H9 (cell line): Measurements from ENCODE around the gene WNT9A. TPM values are rescaled to one million over a fixed set of nuclear protein-coding genes. Genes with fewer than 3 reads are reported as not detected.

Source experiments
- DNase-seq: peaks from one replicate; pipeline ENCODE4 v3.0.0-alpha.2; 2017
- H2AFZ ChIP-seq: one replicate; pipeline ENCODE4 v1.6.1; 2013; ENCODE audit warnings: mild to moderate bottlenecking, low read length, control low read depth, moderate library complexity
- H2AK5ac ChIP-seq: 2 replicates; pipeline ENCODE4 v1.6.1; 2013; ENCODE audit warnings: low read length, control low read depth, mixed read lengths; ENCODE audit not compliant: insufficient read length
- H2BK120ac ChIP-seq: one replicate; pipeline ENCODE4 v1.6.1; 2013; ENCODE audit warnings: low read depth, mild to moderate bottlenecking, low read length, control low read depth, inconsistent platforms; ENCODE audit not compliant: poor library complexity, severe bottlenecking
- H2BK12ac ChIP-seq: 2 replicates; pipeline ENCODE4 v1.6.1; 2013; ENCODE audit warnings: low read length, control low read depth, mixed read lengths, low read depth; ENCODE audit not compliant: insufficient read length
- H2BK15ac ChIP-seq: 2 replicates; pipeline ENCODE4 v1.6.1; 2013; ENCODE audit warnings: low read depth, low read length, control low read depth
- H2BK20ac ChIP-seq: one replicate; pipeline ENCODE4 v1.6.1; 2013; ENCODE audit warnings: low read depth, mild to moderate bottlenecking, low read length, control low read depth, inconsistent platforms; ENCODE audit not compliant: poor library complexity, severe bottlenecking
- H2BK5ac ChIP-seq: 2 replicates; pipeline ENCODE4 v1.6.1; 2013; ENCODE audit warnings: low read length, control low read depth, mixed read lengths; ENCODE audit not compliant: insufficient read length
- H3K14ac ChIP-seq: 2 replicates; pipeline ENCODE4 v1.6.1; 2013; ENCODE audit warnings: low read length, control low read depth; ENCODE audit not compliant: insufficient read depth
- H3K18ac ChIP-seq: 2 replicates; pipeline ENCODE4 v1.6.1; 2013; ENCODE audit warnings: low read depth, mild to moderate bottlenecking, mixed read lengths, low read length, control low read depth; ENCODE audit not compliant: insufficient read length
- H3K23ac ChIP-seq: 2 replicates; pipeline ENCODE4 v1.6.1; 2013; ENCODE audit warnings: low read length, control low read depth, mixed read lengths, low read depth; ENCODE audit not compliant: insufficient read length
- H3K23me2 ChIP-seq: 2 replicates; pipeline ENCODE4 v1.6.1; 2013; ENCODE audit warnings: low read depth, mild to moderate bottlenecking, mixed read lengths, low read length, control low read depth; ENCODE audit not compliant: insufficient read length, poor library complexity, severe bottlenecking
- H3K27ac ChIP-seq: 2 replicates; pipeline ENCODE4 v1.5.1; 2013; ENCODE audit warnings: low read length, control low read depth, mixed read lengths, low read depth; ENCODE audit not compliant: insufficient read length
- H3K27me3 ChIP-seq: 2 replicates; pipeline ENCODE4 v1.6.1; 2013; ENCODE audit warnings: low read length, control low read depth, inconsistent platforms; ENCODE audit not compliant: insufficient read depth
- H3K4ac ChIP-seq: 2 replicates; pipeline ENCODE4 v1.6.1; 2013; ENCODE audit warnings: low read depth, mild to moderate bottlenecking, control low read depth, inconsistent platforms, low read length, moderate library complexity
- H3K4me1 ChIP-seq: 2 replicates; pipeline ENCODE4 v1.6.1; 2013; ENCODE audit warnings: low read length, control low read depth, inconsistent platforms; ENCODE audit not compliant: insufficient read depth
- H3K4me2 ChIP-seq: 2 replicates; pipeline ENCODE4 v1.6.1; 2013; ENCODE audit warnings: low read length, control low read depth, mixed read lengths; ENCODE audit not compliant: insufficient read length, insufficient read depth
- H3K56ac ChIP-seq: 2 replicates; pipeline ENCODE4 v1.6.1; 2013; ENCODE audit warnings: low read depth, mild to moderate bottlenecking, mixed read lengths, low read length, control low read depth; ENCODE audit not compliant: insufficient read length
- H3K79me1 ChIP-seq: 2 replicates; pipeline ENCODE4 v1.6.1; 2013; ENCODE audit warnings: low read depth, mild to moderate bottlenecking, moderate library complexity, low read length, control low read depth, inconsistent platforms; ENCODE audit not compliant: insufficient read depth, poor library complexity, severe bottlenecking
- H3K79me2 ChIP-seq: 2 replicates; pipeline ENCODE4 v1.6.1; 2013; ENCODE audit warnings: low read length, control low read depth, inconsistent platforms; ENCODE audit not compliant: insufficient read depth
- H3K9ac ChIP-seq: 2 replicates; pipeline ENCODE4 v1.6.1; 2013; ENCODE audit warnings: low read length, control low read depth, mixed read lengths; ENCODE audit not compliant: insufficient read length; ENCODE audit errors: extremely low read depth
- H3K9me3 ChIP-seq: one replicate; pipeline ENCODE4 v1.6.1; 2013; ENCODE audit warnings: low read depth, low read length, inconsistent platforms; ENCODE audit not compliant: control insufficient read depth
- H3T11ph ChIP-seq: one replicate; pipeline ENCODE4 v1.6.1; 2013; ENCODE audit warnings: mild to moderate bottlenecking, low read length, control low read depth, inconsistent platforms
- H4K20me1 ChIP-seq: one replicate; pipeline ENCODE4 v1.6.1; 2013; ENCODE audit not compliant: control insufficient read depth, insufficient read length, insufficient read depth
- H4K5ac ChIP-seq: 2 replicates; pipeline ENCODE4 v1.6.1; 2013; ENCODE audit warnings: low read depth, mild to moderate bottlenecking, mixed read lengths, low read length, control low read depth; ENCODE audit not compliant: insufficient read length
- H4K8ac ChIP-seq: replicated peaks from 2 replicates; pipeline ENCODE4 v1.6.1; 2013; ENCODE audit warnings: low read length, control low read depth, mixed read lengths, low read depth; ENCODE audit not compliant: insufficient read length
- H4K91ac ChIP-seq: 2 replicates; pipeline ENCODE4 v1.6.1; 2013; ENCODE audit warnings: low read depth, mild to moderate bottlenecking, moderate library complexity, mixed read lengths, low read length, control low read depth; ENCODE audit not compliant: insufficient read length
- H3K27ac Mint-ChIP-seq, 3 experiments: 2 replicates in 2 of 3; 3 replicates in 1 of 3; pipeline ENCODE4 v1.8.0; 2020 to 2021; ENCODE audit warnings: mixed read lengths in 3 of 3, mild to moderate bottlenecking in 1 of 3, moderate library complexity in 1 of 3
- H3K27me3 Mint-ChIP-seq: 2 replicates; pipeline ENCODE4 v1.8.0; 2021; ENCODE audit warnings: low read depth, mild to moderate bottlenecking, moderate library complexity, mixed read lengths
- H3K36me3 Mint-ChIP-seq, 3 experiments: 2 replicates in 2 of 3; 3 replicates in 1 of 3; pipeline ENCODE4 v1.8.0; 2020 to 2021; ENCODE audit warnings: low read depth in 3 of 3, mixed read lengths in 3 of 3; ENCODE audit not compliant: insufficient read depth in 1 of 3
- H3K4me1 Mint-ChIP-seq, 2 experiments: 2 replicates each; pipeline ENCODE4 v1.8.0; 2020; ENCODE audit warnings: mixed read lengths in 2 of 2
- H3K4me3 Mint-ChIP-seq, 2 experiments: 2 replicates in 1 of 2; 3 replicates in 1 of 2; pipeline ENCODE4 v1.8.0; 2020 to 2021; ENCODE audit warnings: mild to moderate bottlenecking in 2 of 2, mixed read lengths in 2 of 2, moderate library complexity in 1 of 2
- H3K9me3 Mint-ChIP-seq, 2 experiments: 2 replicates in 1 of 2; 3 replicates in 1 of 2; pipeline ENCODE4 v1.8.0; 2020; ENCODE audit warnings: mild to moderate bottlenecking in 2 of 2, mixed read lengths in 2 of 2, moderate library complexity in 1 of 2
- CTCF ChIP-seq: fragments of 200-600 bp; sonication (generic); conservative IDR thresholded peaks from 3 replicates; pipeline ENCODE4 v1.8.0; 2021; ENCODE audit warnings: antibody characterized with exemption, mild to moderate bottlenecking
- WGBS: extraction: QIAGEN DNeasy Blood & Tissue Kit; methylation state at CpG from one replicate; pipeline ENCODE4 v1.1.7; 2013; ENCODE audit warnings: missing lambda C conversion rate, low lambda C conversion rate, mixed read lengths; ENCODE audit not compliant: insufficient read length; ENCODE audit errors: extremely low coverage; 5-methylcytosine and 5-hydroxymethylcytosine counted together
- total RNA-seq: library from RNA; stranded (reverse); gene quantifications from 2 replicates; pipeline ENCODE4 v1.2.1, GENCODE V29; 2021

The WNT9A gene
- total RNA-seq, 1 experiment from 2014 or later: 0.77 TPM

DNA sequence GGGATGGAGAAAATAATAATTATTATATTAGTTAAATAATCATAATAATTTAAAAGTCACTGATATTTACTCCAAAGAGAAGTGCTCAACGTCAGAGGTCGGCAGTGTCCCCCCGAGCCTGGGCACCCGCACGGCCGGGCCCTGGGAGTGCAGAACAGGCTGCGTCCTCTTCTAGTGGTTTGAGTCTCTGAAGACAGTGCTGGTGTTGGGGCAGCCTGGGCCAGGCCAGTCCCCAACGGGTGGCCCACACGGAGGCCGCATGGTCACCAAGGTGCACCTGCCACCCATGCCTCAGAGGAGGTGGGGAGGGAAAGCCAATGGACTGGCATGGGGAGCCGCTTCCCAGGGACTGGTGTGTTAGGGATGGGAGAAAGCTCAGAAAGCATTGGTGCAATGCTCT lies 27.3 kb downstream of the WNT9A start:
- no peak overlapping the region for H2AK5ac ChIP-seq

More for the DNA sequence above, 27.3 kb downstream of the WNT9A start:
- H3K79me1 ChIP-seq: no peaks in the 10 kb centered on the region
- no peak overlapping the region for H3K18ac ChIP-seq
- no peak overlapping the region for H2BK5ac ChIP-seq
- H3T11ph ChIP-seq: no peak overlapping the region
- Mint-ChIP-seq H3K36me3 (no peaks in the 10 kb centered on the region), H3K9me3 (no peaks in the 10 kb centered on the region), H3K27ac (no peak overlapping the region), H3K4me3 (no peak overlapping the region), H3K27me3 (no peaks in the 10 kb centered on the region), H3K4me1 (peaks cover 26 to 39% of the 10 kb centered on the region in 2 experiments)
- H3K14ac ChIP-seq: no peak overlapping the region
- peaks cover 4% of the 10 kb centered on the region; the same call in 1 of the 2 replicates for H3K4me1 ChIP-seq
- H2BK20ac ChIP-seq: no peak overlapping the region
- no peak overlapping the region for H4K5ac ChIP-seq
- H4K8ac ChIP-seq: no peak overlapping the region
- H3K23me2 ChIP-seq: no peaks in the 10 kb centered on the region
- no peaks in the 10 kb centered on the region for H3K79me2 ChIP-seq
- H2BK120ac ChIP-seq: no peak overlapping the region
- DNase-seq: no peak
- no peaks in the 10 kb centered on the region for H3K9me3 ChIP-seq
- H3K4me2 ChIP-seq: no peak overlapping the region
- no peak overlapping the region for H2BK15ac ChIP-seq
- H4K91ac ChIP-seq: no peak overlapping the region
- H3K23ac ChIP-seq: no peak overlapping the region
- no peak for TF ChIP-seq CTCF
- H4K20me1 ChIP-seq: no peaks in the 10 kb centered on the region
- H3K27me3 ChIP-seq: no peaks in the 10 kb centered on the region
- H3K56ac ChIP-seq: no peak overlapping the region
- no peak overlapping the region for H3K9ac ChIP-seq
- H2BK12ac ChIP-seq: no peak overlapping the region
- no peak overlapping the region for H3K4ac ChIP-seq
- no peak overlapping the region for H3K27ac ChIP-seq
- no CpG with 5 or more reads among the region's 11 CpGs for WGBS
- no peak overlapping the region for H2AFZ ChIP-seq
